ENCODE data around the gene VWC2L. TPM values are rescaled to one million over a fixed set of nuclear protein-coding genes. Genes with fewer than 3 reads are reported as not detected.

The VWC2L gene
- total RNA-seq, result not detected in 2 replicates

DNA sequence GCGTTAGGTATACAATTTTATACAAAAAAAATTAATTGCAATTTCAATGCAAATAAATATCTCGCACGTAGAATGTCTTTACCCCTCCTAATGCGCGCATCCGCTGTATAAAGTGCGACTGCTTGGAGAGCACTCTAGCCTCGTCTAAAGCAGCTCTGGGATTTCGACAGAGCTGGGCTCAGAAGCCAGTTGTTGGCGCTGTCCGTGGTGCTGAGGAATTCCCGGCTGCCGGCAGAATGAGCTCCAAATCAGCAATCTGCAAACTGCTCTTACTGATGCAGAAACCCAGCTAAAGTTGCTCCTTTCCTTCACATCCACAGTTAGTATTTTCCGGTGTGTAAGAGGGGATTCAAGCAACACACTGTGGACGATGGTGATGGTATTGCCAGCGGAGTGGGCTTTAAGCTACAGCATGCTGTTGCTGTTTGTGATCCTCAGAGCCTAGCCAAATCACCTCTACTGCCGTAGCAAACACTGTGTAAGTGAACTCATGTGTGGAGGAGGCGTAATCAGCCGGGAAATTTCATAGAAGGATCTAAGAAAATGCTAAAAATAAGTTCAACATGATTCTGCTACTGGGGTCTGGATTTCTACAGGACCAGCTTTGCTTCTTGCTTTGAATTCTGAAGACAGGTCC is at the start of gene VWC2L:
VWC2L (plus strand) TSS at position 137 of the 637 bp plus-strand sequence. CDS start 3,140 bp downstream, outside the sequence.

